GM19372 (cell line): Measurements from ENCODE around the gene TJP3.

Source experiments
- ATAC-seq: cut with Tn5 transposase; IDR thresholded peaks from one replicate; pipeline ENCODE4 v1.9.1; 2021; ENCODE audit warnings: mild to moderate bottlenecking, low read depth, moderate library complexity; ENCODE audit not compliant: unreplicated experiment

Gene TJP3

GRCh38 chr19:3671680-3672574 is 36.3 kb upstream of the TJP3 start:
- no peak for ATAC-seq

GRCh38 chr19:3672575-3672948 is 35.6 kb upstream of the TJP3 start:
- no peak for ATAC-seq

- no peak for ATAC-seq
These were observed 35.2 kb upstream of the TJP3 start for GRCh38 chr19:3672993-3673392.

GRCh38 chr19:3673506-3674439 is 34.4 kb upstream of the TJP3 start:
- no peak for ATAC-seq

- ATAC-seq, result no peak
These were observed 33.2 kb upstream of the TJP3 start for GRCh38 chr19:3674784-3675543.

- no peak for ATAC-seq
These were observed 30.0 kb upstream of the TJP3 start for GRCh38 chr19:3678188-3678587.

- ATAC-seq, result no peak
These were observed 29.0 kb upstream of the TJP3 start for GRCh38 chr19:3679138-3679537.

GRCh38 chr19:3679581-3679980 is 28.6 kb upstream of the TJP3 start:
- no peak for ATAC-seq

GRCh38 chr19:3680939-3681338 is 27.2 kb upstream of the TJP3 start:
- no peak for ATAC-seq

- ATAC-seq, result no peak
These were observed 25.9 kb upstream of the TJP3 start for GRCh38 chr19:3682286-3682685.

GRCh38 chr19:3682741-3683404 is 25.3 kb upstream of the TJP3 start:
- ATAC-seq, result no peak

GRCh38 chr19:3683405-3684053 is 24.7 kb upstream of the TJP3 start:
- no peak for ATAC-seq

GRCh38 chr19:3684054-3684816 is 23.9 kb upstream of the TJP3 start:
- no peak for ATAC-seq

- no peak for ATAC-seq
These were observed 23.3 kb upstream of the TJP3 start for GRCh38 chr19:3684817-3685410.

- no peak for ATAC-seq
These were observed 20.8 kb upstream of the TJP3 start for GRCh38 chr19:3687393-3687773.

GRCh38 chr19:3687774-3688706 is 20.1 kb upstream of the TJP3 start:
- no peak for ATAC-seq

GRCh38 chr19:3690551-3691371 is 17.4 kb upstream of the TJP3 start:
- ATAC-seq, result no peak
